ENCODE data around the gene SF3B6. TPM values are rescaled to one million over a fixed set of nuclear protein-coding genes. Genes with fewer than 3 reads are reported as not detected.

SF3B6 gene
- total RNA-seq = 148 and 168 TPM in 2 replicates

GRCh38 chr2:24075915-24076848 is at the start of gene SF3B6:
TSS of gene SF3B6 (minus strand) at chr2:24076326. CDS start at chr2:24076229, 97 bp downstream.

GRCh38 chr2:24123195-24123921 is 47.2 kb upstream of the SF3B6 start, which contains the start of the genes FAM228B and PFN4:
TSS of gene FAM228B (plus strand) at chr2:24123469. CDS start at chr2:24124362, 893 bp downstream.
TSS of gene PFN4 (minus strand) at chr2:24123334. CDS start at chr2:24122535, 799 bp downstream.

GRCh38 chr2:24084386-24085199 is 8.5 kb upstream of the SF3B6 start, which contains the start of gene TP53I3:
TSS of gene TP53I3 (minus strand) at chr2:24084834. CDS start at chr2:24084326, 508 bp downstream.

GRCh38 chr2:24049485-24050021 is 26.6 kb downstream of the SF3B6 start, which contains the start of gene FKBP1B:
TSS of gene FKBP1B (plus strand) at chr2:24049741. CDS start at chr2:24049850, 109 bp downstream.

GRCh38 chr2:24046930-24047702 is 29.0 kb downstream of the SF3B6 start, which contains the start of gene WDCP:
TSS of gene WDCP (minus strand) at chr2:24047391. CDS start at chr2:24039494, 7,897 bp downstream.

Other genes with a start within 250 kb of the SF3B6 start
- 11.5 and 16.9 TPM in 2 replicates for gene ATAD2B, start 149.2 kb downstream of the SF3B6 start, total RNA-seq
- 8.1 and 8.7 TPM in 2 replicates for gene UBXN2A, start 135.9 kb downstream of the SF3B6 start, total RNA-seq
- 0.09 TPM in 2 replicates for gene MFSD2B, start 66.2 kb downstream of the SF3B6 start, total RNA-seq
- gene WDCP, start 28.9 kb downstream of the SF3B6 start, total RNA-seq = 10.8 and 11.2 TPM in 2 replicates
- 11.7 and 14.8 TPM in 2 replicates for gene FKBP1B, start 26.6 kb downstream of the SF3B6 start, total RNA-seq
- gene TP53I3, start 8.5 kb upstream of the SF3B6 start, total RNA-seq = 49.7 and 104 TPM in 2 replicates
- 0.18 and 0.28 TPM in 2 replicates for gene PFN4, start 47.0 kb upstream of the SF3B6 start, total RNA-seq
- 3.5 and 8.7 TPM in 2 replicates for gene FAM228B, start 47.1 kb upstream of the SF3B6 start, total RNA-seq
- 0.09 and 0.28 TPM in 2 replicates for gene FAM228A, start 98.7 kb upstream of the SF3B6 start, total RNA-seq